Smooth muscle cell (in vitro differentiated cells): ENCODE data around the gene CSNK1D. TPM values are rescaled to one million over a fixed set of nuclear protein-coding genes. Genes with fewer than 3 reads are reported as not detected.

ENCODE experiments used
- DNase-seq: peaks from one replicate; lab custom pipeline; 2025; ENCODE audit not compliant: unreplicated experiment; lab: John Stamatoyannopoulos, UW
- H2AFZ ChIP-seq: fragments of 200-600 bp; sonication (generic); 2 replicates; pipeline ENCODE4 v1.6.0; 2016; ENCODE audit warnings: antibody characterized with exemption, low read depth, mild to moderate bottlenecking
- H3F3A ChIP-seq: fragments of 200-600 bp; sonication (generic); 2 replicates; pipeline ENCODE4 v1.6.0; 2017; ENCODE audit warnings: antibody characterized with exemption, low read depth
- H3K27ac ChIP-seq: fragments of 200-600 bp; sonication (generic); 2 replicates; pipeline ENCODE4 v1.5.1; 2016; ENCODE audit warnings: low read depth, mild to moderate bottlenecking
- H3K27me3 ChIP-seq: fragments of 200-600 bp; sonication (generic); 2 replicates; pipeline ENCODE4 v1.6.1; 2016; ENCODE audit warnings: low read depth, mild to moderate bottlenecking
- H3K36me3 ChIP-seq: fragments of 200-600 bp; sonication (generic); 2 replicates; pipeline ENCODE4 v1.5.1; 2016; ENCODE audit warnings: low read depth
- H3K4me1 ChIP-seq: fragments of 200-600 bp; sonication (generic); 2 replicates; pipeline ENCODE4 v1.5.1; 2016; ENCODE audit warnings: low read depth
- H3K4me2 ChIP-seq: fragments of 200-600 bp; sonication (generic); 2 replicates; pipeline ENCODE4 v1.6.0; 2016; ENCODE audit warnings: mild to moderate bottlenecking
- H3K4me3 ChIP-seq: fragments of 200-600 bp; sonication (generic); 2 replicates; pipeline ENCODE4 v1.5.1; 2016; ENCODE audit warnings: mild to moderate bottlenecking
- H3K79me2 ChIP-seq: fragments of 200-600 bp; sonication (generic); 2 replicates; pipeline ENCODE4 v1.6.0; 2016; ENCODE audit warnings: low read depth, mild to moderate bottlenecking
- H3K9ac ChIP-seq: fragments of 200-600 bp; sonication (generic); 2 replicates; pipeline ENCODE4 v1.6.0; 2016; ENCODE audit warnings: low read depth
- H3K9me3 ChIP-seq: fragments of 200-600 bp; sonication (generic); replicated peaks from 2 replicates; pipeline ENCODE4 v1.5.1; 2016; ENCODE audit warnings: low read depth
- H4K20me1 ChIP-seq: fragments of 200-600 bp; sonication (generic); 2 replicates; pipeline ENCODE4 v1.6.0; 2016; ENCODE audit warnings: low read depth
- CTCF ChIP-seq: fragments of 200-600 bp; sonication (generic); IDR thresholded peaks from 2 replicates; pipeline ENCODE4 v1.5.1; 2017; ENCODE audit warnings: borderline replicate concordance, mild to moderate bottlenecking, antibody characterized with exemption; ENCODE audit not compliant: insufficient read depth, poor library complexity, severe bottlenecking
- WGBS: methylation state at CpG from one replicate; pipeline ENCODE4 v1.1.7; 2016; ENCODE audit warnings: low lambda C conversion rate; 5-methylcytosine and 5-hydroxymethylcytosine counted together
- polyA plus RNA-seq: library from polyadenylated mRNA; unstranded; fragments of >200 nt; fragmentation: Nextera tagmentation; extraction: Ambion mirVana; gene quantifications from 2 replicates; pipeline ENCODE4 v1.2.1, GENCODE V29; 2016
- total RNA-seq: library from RNA; depleted of rRNA; stranded (reverse); fragments of >200 nt; gene quantifications from 2 replicates; pipeline ENCODE4 v1.2.3, GENCODE V29; 2014

The CSNK1D gene
- total and polyA plus RNA-seq, 2 experiments from 2014 or later = 51.6 to 135 TPM

GRCh38 chr17:82282239-82283207 is 9.0 kb upstream of the CSNK1D start:
- Histone ChIP-seq H3K36me3 (no peaks in the 10 kb centered on the region), H3K9ac (no peak overlapping the region), H3K4me3 (no peak overlapping the region), H3K27me3 (no peaks in the 10 kb centered on the region), H3K27ac (no peak overlapping the region), H2AFZ (no peak overlapping the region), H3K9me3 (no peaks in the 10 kb centered on the region), H3K79me2 (no peaks in the 10 kb centered on the region), H4K20me1 (no peaks in the 10 kb centered on the region), H3K4me1 (no peaks in the 10 kb centered on the region), H3K4me2 (no peak overlapping the region), H3F3A (no peaks in the 10 kb centered on the region)
- 91% methylated on average over 25 of the region's 25 CpGs for WGBS
- no peak for DNase-seq
- TF ChIP-seq CTCF = no peak

- 84% methylated on average over 22 of the region's 22 CpGs for WGBS
- no peak overlapping the region for H3K27ac ChIP-seq
- H3K4me1 ChIP-seq = no peaks in the 10 kb centered on the region
- no peaks in the 10 kb centered on the region for H3K9me3 ChIP-seq
- no peak overlapping the region for H3K9ac ChIP-seq
- no peak overlapping the region for H3K4me2 ChIP-seq
- no peaks in the 10 kb centered on the region for H4K20me1 ChIP-seq
- no peak overlapping the region for H2AFZ ChIP-seq
- DNase-seq = no peak
- no peaks in the 10 kb centered on the region for H3K27me3 ChIP-seq
- H3K79me2 ChIP-seq = no peaks in the 10 kb centered on the region
- no peaks in the 10 kb centered on the region for H3K36me3 ChIP-seq
- H3K4me3 ChIP-seq = no peak overlapping the region
- no peaks in the 10 kb centered on the region for H3F3A ChIP-seq
- TF ChIP-seq CTCF = no peak
Observed at GRCh38 chr17:82281502-82282238, 8.2 kb upstream of the CSNK1D start.

GRCh38 chr17:82281076-82281475 is 7.6 kb upstream of the CSNK1D start:
- H3K4me3 ChIP-seq = no peak overlapping the region
- no peak overlapping the region for H3K9ac ChIP-seq
- no peak overlapping the region for H2AFZ ChIP-seq
- H3K36me3 ChIP-seq = no peaks in the 10 kb centered on the region
- H3K9me3 ChIP-seq = no peaks in the 10 kb centered on the region
- no peaks in the 10 kb centered on the region for H4K20me1 ChIP-seq
- H3K27ac ChIP-seq = no peak overlapping the region
- H3K27me3 ChIP-seq = no peaks in the 10 kb centered on the region
- 92% methylated on average over 7 of the region's 7 CpGs for WGBS
- no peaks in the 10 kb centered on the region for H3K4me1 ChIP-seq
- no peaks in the 10 kb centered on the region for H3F3A ChIP-seq
- no peak for TF ChIP-seq CTCF
- no peak overlapping the region for H3K4me2 ChIP-seq
- no peak for DNase-seq
- H3K79me2 ChIP-seq = no peaks in the 10 kb centered on the region
